Measurements from ENCODE around the gene GJB5. TPM values are rescaled to one million over a fixed set of nuclear protein-coding genes. Genes with fewer than 3 reads are reported as not detected.

GJB5 gene
- total and polyA plus RNA-seq, 8 donors: not detected

DNA sequence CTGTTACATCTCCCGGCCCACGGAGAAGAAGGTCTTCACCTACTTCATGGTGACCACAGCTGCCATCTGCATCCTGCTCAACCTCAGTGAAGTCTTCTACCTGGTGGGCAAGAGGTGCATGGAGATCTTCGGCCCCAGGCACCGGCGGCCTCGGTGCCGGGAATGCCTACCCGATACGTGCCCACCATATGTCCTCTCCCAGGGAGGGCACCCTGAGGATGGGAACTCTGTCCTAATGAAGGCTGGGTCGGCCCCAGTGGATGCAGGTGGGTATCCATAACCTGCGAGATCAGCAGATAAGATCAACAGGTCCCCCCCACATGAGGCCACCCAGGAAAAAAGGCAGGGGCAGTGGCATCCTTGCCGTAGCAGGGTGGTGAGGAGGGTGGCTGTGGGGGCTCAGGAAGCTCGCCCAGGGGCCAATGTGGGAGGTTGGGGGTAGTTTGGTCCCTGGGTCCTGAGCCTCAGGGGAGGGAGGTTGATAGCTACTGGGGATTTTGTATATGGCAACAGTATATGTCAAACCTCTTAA is 7.0 kb downstream of the GJB5 start:
- Histone ChIP-seq H3K4me3 (no peak overlapping the region), H3K27ac (no peak overlapping the region), H3K27me3 (no peaks in the 10 kb centered on the region), H3K9me3 (no peaks in the 10 kb centered on the region), H3K4me1 (no peaks in the 10 kb centered on the region), H3K36me3 (no peaks in the 10 kb centered on the region)
- intact Hi-C loops (cut with DNase I): no loop called here
- FAIRE-seq (no peak), ATAC-seq (no peak), DNase-seq (no peak)
- 87 to 93% methylated on average over 13 of the region's 13 CpGs for WGBS, 2 donors
- TF ChIP-seq, protein P1, sequence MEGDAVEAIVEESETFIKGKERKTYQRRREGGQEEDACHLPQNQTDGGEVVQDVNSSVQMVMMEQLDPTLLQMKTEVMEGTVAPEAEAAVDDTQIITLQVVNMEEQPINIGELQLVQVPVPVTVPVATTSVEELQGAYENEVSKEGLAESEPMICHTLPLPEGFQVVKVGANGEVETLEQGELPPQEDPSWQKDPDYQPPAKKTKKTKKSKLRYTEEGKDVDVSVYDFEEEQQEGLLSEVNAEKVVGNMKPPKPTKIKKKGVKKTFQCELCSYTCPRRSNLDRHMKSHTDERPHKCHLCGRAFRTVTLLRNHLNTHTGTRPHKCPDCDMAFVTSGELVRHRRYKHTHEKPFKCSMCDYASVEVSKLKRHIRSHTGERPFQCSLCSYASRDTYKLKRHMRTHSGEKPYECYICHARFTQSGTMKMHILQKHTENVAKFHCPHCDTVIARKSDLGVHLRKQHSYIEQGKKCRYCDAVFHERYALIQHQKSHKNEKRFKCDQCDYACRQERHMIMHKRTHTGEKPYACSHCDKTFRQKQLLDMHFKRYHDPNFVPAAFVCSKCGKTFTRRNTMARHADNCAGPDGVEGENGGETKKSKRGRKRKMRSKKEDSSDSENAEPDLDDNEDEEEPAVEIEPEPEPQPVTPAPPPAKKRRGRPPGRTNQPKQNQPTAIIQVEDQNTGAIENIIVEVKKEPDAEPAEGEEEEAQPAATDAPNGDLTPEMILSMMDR (IDR thresholded peaks at IDR 0.05): no peak

DNA sequence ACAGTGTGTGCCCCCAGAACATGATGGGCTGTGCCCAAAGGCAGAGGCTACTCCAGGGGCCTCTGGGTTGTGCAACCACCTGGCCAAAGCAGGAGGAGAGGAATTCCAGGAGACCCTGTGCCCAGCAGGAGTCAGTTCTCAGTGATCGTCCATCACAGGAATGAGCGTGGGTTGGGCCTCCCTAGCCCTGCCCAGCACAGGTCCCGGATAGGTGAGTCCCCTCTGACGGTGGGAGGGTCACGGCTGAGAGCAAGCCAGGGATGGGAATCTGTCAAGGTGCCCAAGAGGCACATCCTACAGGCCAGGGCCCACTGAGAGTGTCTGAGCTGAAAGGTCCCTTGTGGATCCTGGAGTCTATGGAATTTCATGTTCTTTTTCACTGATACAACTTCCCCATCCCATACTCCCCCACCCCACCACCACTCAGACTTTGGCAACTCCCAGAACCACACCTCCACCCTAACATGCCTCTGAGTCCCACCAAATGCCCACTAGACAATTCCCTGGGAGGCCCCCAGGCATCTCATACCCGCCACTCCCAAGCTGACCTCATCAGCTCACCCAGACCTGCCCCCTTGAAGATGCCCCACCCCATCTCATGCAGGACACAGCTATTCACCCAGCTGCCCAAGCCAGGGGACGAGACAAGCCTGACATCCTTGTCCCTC is 7.8 kb downstream of the GJB5 start:
- H3K9me3 ChIP-seq: no peaks in the 10 kb centered on the region
- TF ChIP-seq, protein P1 (IDR thresholded peaks at IDR 0.05): no peak
- ATAC-seq: no peak
- H3K27ac ChIP-seq: no peak overlapping the region
- no peak overlapping the region for H3K4me3 ChIP-seq
- intact Hi-C loops (cut with DNase I): no loop called here
- H3K36me3 ChIP-seq: no peaks in the 10 kb centered on the region
- no peak for DNase-seq
- WGBS, 2 donors: 57 to 74% methylated on average over 7 of the region's 7 CpGs
- no peaks in the 10 kb centered on the region for H3K27me3 ChIP-seq
- no peaks in the 10 kb centered on the region for H3K4me1 ChIP-seq
- no peak for FAIRE-seq

DNA sequence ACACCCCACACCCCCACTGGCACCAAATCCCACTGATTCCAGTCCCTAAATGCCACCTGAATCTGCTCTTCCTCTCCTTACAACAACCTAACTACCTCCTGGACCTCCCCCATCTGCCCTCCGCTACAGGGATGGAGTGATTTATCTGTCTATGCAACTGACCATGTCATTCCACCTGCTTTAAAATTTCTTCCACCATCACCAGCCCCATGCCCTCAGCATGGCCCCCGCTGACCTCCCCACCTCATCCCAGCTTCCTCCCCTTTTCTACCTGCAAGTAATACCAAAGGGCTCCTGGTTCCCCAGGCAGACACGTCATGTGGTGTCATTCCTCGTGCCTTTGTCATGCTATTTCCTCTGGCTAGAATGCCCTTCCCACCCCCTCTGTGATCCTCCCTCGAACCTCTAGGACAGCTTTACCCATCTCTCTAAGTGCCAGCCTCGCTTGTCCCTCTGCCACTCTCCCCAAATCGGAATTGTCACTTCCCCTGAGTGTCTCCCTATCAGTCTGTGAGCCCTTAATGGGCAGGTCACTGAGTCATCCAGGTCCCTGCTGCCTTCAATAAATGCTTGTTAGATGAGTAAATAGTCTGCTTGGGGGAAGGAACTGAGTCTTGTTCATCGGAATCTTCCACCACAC is 8.4 kb downstream of the GJB5 start:
- no peaks in the 10 kb centered on the region for H3K4me1 ChIP-seq
- WGBS, 2 donors: 46 to 60% methylated on average over 8 of the region's 8 CpGs
- no peak overlapping the region for H3K4me3 ChIP-seq
- H3K36me3 ChIP-seq: no peaks in the 10 kb centered on the region
- H3K27me3 ChIP-seq: no peaks in the 10 kb centered on the region
- no peak for FAIRE-seq
- intact Hi-C loops (cut with DNase I): no loop called here
- no peak for DNase-seq
- H3K9me3 ChIP-seq: no peaks in the 10 kb centered on the region
- TF ChIP-seq, protein P1 (IDR thresholded peaks at IDR 0.05): no peak
- no peak overlapping the region for H3K27ac ChIP-seq
- ATAC-seq: peak in 1 of 4 donors; percentile 46

DNA sequence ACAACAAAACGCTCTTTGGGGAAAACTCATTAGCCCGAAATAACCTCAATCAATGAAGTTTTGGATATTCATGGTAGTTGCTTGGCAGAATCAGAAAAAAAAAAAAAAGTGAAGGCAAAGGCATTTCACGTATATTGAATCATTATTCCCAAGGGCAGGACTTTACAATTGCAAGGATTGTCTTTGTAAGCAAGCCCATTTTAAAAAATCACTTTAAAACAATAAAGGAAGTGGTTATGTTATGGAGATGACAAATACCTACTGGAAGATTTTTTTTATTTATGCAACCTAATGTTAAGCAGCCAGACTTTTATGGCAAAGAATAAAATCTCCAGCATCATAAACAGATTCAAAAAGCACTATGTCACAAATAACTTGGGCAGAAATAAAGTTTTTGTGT is 14.0 kb downstream of the GJB5 start:
- TF ChIP-seq, protein P1 (IDR thresholded peaks at IDR 0.05): no peak
- FAIRE-seq (no peak), ATAC-seq (no peak), DNase-seq (no peak)
- 68 to 81% methylated on average over 3 of the region's 3 CpGs for WGBS, 2 donors
- H3K27ac ChIP-seq: no peak overlapping the region
- intact Hi-C loops (cut with DNase I): no loop called here
- H3K36me3 ChIP-seq: no peaks in the 10 kb centered on the region
- H3K27me3 ChIP-seq: no peaks in the 10 kb centered on the region
- H3K9me3 ChIP-seq: no peaks in the 10 kb centered on the region
- no peak overlapping the region for H3K4me3 ChIP-seq
- no peaks in the 10 kb centered on the region for H3K4me1 ChIP-seq
